Limb (tissue), 2 donors: ENCODE data around the gene HTR4.

ENCODE experiments used
- DNase-seq, 2 donors: peaks; one replicate each; pipeline ENCODE4 v3.0.0-alpha.2; 2016; ENCODE audit errors: extremely low spot score in 2 of 2

The HTR4 gene

DNA sequence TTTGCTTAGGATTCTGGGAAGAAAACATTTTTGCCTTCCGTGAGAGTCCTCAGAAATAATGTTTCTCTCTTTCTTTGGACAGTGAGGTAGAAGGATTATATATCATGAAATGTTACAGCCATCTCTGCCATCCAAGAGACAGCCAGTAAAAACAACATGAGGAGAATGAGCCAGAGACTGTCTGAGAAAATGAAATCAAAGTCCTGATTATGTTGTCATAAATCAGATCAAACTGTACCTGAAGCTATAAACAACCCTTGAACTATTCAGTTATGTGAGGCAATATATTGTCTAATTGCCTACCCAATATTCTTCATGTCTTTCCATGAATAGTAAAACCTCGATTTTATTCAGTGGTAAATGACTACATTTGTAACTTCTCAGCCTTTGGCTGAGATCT is 9.2 kb upstream of the HTR4 start:
- DNase-seq, result no peak

DNA sequence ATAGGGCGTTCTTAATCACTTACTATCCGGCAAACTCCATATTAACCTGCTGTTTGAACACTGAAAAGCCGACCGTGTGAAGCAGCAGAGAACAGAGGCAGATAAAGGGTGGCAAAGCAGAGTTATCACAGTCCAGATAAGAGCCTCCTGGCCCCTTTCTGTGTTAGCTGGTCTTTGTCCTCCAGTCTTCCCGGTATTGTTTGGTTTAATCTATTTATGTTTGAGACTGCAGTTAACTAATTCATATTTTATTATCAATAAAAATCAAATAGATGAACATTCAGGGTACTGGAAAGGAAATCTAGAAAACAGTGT is 6.0 kb upstream of the HTR4 start:
- no peak for DNase-seq

DNA sequence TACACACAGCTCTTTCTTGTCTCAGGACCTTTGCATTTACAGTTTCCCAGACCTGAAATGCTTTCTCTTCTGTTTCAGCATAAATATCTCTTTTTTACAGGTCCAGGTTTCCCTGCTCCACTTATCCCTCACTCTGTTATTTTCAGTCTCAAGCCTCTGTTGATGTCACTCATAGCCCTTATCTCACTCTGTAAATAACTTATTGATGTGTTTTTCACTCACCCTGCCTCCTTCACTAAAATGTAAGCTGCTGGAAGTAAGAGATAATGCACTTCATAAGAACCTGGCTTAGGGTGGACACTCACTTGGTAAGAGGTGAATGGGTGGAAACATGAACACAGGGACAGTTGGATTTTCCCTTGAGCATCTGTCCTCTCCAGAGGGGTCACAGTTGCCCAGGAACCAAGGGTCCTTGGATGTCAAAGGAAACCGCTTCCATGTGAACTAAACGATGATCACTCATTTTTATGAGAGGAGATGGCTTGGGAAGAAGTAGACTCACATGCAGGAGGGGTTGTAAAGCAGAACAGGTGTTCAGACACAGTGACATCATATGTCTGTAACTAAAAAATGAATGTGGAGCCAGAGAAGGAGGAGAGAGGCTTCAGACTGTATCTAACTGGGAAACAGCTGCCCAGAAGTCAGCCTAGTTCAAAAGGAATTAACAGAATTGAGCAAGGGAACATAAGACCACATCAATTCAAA is 5.5 kb upstream of the HTR4 start:
- peak in 1 of 2 donors; percentile 5 for DNase-seq

DNA sequence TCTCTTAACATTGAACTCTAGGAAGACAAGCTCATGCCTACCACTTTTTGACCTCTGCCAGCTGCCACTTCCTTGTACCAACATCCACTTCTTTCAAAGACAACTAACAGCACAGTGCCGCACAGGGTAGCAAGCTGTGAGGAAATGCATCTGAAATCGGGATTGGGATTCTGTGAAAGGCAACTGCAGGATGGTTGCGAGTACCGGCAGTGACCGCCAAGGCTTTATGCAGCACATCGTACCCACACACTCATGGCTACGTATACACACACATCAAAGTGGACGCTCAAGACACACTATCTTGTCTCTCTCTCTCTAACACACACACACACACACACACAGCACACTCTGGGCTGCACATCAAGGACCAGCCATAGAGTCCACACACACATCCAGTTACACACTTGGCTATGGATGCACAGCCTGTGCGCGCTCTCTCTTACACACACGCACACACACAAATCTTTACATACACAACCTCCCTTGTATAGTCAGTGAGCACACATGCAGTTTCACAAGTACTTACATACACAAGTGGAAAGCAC is 964 bp downstream of the HTR4 start:
- DNase-seq, result no peak

DNA sequence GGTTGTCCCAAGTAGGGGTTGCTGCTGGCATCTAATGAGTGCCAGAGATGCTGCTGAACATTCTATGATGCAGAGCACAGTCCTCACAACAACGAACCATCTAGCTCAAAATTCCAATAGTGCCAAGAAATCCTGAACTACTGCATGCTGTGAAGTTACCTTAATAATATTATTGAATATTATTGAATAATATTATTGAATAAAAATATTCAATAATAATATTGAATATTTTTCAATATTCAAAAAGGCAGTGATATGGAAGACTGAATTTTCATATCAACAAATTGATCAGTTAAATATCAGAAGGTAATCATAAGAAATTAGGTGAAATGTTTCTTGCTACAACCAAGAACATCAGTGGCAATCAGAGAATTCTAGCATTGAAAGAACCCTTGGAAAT is 2.8 kb downstream of the HTR4 start:
- DNase-seq, result no peak

DNA sequence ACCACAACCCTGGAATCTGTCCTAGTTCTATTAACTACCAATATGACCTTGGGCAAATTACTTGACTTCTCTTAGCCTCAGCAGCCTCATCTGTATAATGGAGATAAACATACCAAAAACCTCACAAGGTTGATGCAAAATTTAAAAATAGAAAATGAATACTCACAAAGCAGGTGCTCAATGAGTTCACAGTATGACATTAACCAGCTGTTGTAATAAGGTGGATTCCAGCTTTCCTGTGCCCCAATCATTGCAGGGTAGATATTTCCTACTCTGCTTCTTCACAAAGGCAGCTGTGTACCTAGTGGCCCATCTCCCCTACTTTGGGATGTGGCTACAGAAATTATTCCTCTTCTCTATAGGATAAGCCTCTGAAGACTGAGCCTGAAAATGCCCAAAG is 8.8 kb downstream of the HTR4 start:
- DNase-seq, result no peak

DNA sequence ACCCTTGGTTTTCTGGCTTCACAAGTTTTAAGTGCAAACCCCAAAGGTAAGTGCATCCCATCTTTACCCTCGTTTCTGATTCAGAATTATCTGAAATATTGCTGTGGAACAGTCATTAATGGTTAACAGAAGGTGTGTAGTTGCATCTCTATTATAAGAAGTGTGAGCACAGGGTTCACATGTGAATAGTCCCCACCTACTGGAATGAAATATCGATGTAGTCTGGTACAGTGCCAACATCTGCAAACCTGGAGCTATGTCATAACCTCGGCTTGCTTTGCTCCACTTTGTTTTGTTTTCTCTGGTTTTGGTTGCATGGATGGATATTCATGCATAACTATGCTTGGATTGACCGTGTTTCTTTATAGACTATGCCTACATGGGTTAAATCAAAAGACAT is 12.6 kb downstream of the HTR4 start:
- no peak for DNase-seq

DNA sequence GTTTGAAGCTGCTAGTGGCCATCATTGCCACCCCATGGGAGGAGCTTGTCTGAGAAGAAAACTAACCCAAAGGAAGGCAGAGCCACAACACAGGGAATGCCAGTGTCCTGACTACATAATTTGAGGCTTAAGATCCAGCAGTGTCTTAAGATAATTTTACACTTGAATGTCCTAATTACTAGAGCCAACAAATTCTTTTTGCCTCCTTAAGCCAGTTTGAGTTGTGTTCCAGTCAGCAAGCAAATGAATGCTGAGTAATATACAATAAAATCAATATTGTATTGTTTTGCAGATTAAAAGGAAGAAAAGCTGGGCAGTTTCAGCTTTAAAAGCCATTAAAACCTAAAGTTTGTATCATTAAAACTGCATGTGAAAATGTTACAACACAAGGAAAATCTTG is 13.9 kb downstream of the HTR4 start:
- no peak for DNase-seq

DNA sequence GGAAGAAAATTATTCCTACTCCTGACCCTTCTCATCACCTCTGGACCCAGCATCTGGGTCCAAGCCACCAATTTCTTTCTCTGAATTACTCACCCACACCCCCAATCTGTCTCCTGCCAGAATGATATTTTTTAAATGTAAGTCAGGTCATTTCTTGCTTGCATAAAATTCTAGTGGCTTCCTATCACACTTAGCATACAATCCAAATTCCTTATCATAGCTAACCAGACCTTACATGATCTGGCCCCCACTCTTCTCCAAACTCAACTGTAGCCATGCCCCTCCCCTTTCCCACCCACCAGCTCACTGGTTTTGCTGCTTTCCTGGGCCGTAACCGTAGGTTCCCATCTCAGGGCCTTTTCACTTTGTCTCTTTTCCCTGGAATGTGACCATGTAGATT is 15.2 kb downstream of the HTR4 start:
- no peak for DNase-seq

DNA sequence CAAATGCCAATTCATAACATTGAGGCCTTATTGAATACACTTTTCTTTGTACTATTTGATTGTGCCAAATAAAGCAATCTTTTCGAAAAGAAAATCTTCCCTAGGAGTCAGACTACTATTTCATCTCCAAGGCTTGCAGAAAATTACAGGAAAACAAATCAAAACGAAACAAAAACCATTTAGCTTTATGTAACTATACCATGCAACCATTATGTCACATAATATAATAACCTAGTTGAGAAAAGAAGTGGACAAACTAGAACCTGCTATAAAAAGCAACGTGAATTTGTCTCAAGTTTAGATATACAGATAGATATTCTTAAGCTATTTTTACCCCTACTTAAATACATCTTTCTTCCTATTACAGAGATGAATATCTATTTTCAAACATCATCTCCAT is 18.0 kb downstream of the HTR4 start:
- no peak for DNase-seq

DNA sequence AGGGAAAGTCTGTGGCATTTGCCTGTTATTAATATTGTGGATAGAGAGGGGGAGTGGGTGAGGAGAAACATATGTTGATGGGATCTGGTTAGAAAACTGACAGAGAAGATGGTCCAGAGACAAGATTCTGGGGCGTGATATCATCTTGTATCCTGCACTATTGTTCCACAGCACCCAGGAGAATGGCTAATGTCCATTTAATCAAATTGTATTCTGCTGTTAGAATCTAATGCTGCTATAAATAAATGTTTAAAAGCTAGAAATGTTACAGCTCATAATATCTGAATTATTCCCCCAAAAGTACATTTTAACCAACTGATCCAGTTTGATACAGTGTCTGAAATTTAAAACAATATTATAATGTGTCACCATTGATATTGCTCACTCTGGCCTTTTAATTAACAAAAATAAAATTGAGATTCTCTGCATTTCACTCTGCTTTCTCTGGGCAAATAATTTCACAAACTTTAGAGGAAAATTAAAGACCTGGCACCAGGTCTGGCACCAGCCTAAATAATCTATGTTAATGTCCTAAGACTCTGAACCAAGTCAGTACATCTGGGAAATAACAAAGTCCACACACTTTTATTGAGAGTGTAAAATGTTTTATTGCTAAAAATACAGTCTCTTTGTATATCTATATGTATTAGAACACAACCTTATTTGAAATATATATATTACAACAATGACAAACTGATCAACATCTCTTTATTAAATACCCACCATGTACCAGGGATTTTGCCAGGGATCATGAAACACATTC is 18.8 kb downstream of the HTR4 start:
- DNase-seq, result no peak

DNA sequence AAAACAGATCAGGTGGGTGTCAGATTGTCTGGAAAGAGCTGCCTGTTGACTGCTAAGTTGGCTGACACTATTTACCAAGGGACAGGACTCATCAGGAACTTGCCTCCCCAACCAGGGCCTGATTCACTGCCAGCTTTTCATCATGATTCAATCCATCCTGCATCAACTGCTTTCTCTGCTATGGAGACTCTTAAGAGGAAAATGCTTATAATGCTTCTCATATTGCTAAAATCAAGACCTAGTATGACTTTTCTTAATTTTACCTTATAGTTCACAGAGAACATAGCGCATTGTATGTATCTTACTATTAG is 21.3 kb downstream of the HTR4 start:
- DNase-seq, result no peak

DNA sequence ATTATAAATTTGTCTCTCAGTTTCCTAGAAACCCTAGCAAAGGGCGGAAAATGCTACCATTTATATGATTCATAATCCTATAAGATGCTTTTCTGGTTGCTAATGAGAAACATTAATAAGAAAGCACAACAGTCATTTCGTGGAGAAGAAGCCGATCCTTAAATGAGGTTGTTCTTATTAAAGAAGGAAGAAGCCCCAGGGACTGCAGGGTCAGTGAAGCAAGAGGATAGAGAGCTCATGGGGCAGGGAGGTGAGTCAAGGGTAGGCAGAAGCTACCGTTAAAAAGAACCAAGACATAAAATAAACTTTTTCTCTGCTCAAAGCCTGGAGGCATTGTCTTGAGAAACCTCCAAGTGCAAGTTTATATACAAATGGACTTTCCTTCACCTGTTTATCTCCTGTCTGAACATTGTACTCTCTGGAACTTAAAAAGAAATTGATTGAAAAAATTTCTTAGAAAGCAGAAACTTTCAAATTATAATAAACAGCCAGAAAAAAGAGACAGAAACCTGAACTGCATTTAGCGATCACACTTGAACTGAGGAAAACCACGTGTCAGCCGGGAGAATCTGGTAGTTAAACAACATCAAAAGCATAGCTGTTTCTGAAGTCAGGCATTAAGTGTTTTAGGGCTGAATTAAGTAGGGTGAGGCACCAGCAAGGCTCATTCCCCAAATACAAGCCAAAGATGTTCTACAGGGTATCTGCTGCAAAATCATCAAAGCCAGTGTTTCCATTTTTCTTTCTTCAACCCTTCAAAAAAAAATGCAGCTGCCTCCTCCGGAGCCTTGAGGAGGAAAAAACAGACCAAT is 21.9 kb downstream of the HTR4 start:
- DNase-seq, result no peak

DNA sequence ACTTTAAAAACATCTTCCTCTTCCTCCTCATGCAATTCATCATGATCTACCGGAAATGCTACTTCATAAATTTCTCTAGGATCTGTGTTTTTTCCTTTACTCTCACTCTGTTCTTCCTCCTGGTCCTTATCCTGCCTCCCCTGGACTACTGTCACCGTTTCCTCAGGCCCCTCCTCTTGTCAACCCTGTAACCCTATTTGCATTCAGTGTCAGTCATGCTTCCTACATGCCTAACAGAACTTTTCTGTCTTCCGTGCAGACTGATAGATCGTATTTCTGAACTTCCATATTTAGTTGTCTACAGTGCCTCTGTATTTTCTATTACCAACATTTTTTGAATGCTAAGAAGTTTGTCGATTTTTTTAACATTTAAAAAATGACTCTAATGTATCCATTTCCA is 27.3 kb downstream of the HTR4 start:
- no peak for DNase-seq

DNA sequence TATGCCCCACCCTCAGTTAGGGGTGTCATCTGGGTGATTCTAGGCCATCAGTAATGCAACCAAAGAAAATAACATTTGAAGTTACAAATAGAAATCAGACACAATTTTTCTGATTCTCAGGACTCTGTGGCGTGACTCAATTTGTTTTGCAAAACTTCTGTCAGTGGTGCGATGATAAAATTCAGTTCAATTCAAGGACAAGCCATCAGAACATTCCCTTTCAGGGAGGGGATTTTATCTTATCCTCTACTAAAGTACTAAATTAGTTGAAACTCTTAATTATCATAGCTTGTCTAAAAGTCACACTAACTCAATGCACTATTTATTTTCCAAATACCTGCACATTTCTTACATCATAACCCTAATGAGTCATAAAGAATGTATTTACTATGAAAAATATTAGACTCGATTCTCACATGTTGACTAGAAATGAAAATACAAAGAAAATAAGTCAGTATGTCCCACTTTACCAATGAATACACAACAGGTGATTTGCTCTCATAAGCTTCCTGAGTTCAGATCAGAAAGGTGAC is 28.2 kb downstream of the HTR4 start:
- no peak for DNase-seq

DNA sequence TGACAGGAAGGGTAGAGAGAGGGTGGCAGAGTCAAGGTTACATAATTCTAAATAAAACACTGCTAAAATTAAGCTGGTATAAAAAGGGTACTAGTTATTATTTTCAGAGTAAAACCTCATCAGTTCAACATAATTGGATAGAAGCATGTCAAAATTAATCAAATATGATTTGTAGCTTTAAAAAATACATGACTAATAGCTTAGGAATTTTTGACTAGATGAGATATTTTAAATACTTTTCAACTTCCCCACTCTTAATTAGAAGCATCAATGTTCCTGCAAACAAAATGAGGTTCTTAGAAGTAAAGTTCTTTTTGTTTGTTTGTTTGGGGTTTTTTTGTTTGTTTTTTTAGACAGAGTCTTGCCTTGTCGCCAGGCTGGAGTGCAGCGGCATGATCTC is 29.1 kb downstream of the HTR4 start:
- no peak for DNase-seq

DNA sequence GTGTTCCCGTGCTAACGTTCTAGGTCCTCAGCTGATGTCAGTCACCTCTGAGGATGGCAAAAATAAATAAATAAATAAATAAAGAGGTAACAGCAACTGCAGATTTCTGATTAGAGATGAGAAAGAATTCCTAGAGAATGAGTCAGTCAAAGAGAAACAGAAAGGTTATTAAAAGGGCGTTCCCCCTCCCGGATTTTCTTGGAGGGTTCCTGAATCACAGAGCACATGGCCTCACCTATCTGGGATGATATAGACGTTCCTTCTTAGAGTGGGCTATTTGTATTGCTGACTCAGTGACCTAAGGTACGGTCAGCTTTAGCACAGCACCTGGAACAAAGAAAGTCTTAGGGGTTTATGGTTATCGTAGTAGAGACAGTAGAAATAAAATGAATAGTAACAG is 30.6 kb downstream of the HTR4 start:
- no peak for DNase-seq

DNA sequence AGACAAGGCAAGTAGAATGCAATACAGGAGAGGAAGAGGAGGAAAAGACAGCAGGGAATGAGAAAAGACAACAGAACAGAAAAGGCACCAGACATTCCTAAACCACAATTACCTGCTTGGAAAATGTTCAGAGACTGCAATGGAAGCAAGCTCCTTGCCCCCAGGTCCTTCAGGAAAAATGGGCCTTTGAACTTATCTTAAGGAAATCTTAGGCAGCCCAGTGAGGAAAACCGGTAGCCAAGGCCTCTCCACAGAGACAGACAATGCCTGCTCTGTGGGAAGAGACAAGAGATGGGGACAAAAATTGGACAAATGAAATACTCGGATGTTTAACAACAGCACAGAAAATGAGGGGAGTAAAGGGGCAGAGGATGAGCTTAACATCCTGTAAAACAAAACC is 31.2 kb downstream of the HTR4 start:
- DNase-seq, result no peak

DNA sequence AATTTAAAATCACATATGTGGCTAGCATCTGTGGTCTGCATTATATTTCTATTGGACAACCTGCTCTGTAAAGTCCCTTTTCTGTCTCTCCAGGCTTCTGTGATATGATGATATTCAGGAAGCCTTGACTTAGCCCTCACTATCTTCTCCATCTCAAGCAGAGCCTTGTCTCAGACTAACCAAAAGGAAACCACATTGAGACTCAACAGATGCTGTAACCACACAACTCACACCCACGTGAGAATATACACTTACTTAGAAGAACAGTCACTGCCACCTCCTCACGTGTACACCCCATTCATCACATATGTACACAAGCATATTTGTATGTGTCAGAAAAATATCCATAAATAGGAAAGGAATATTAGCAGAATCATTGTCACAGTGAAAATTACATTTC is 33.6 kb downstream of the HTR4 start:
- DNase-seq, result no peak

DNA sequence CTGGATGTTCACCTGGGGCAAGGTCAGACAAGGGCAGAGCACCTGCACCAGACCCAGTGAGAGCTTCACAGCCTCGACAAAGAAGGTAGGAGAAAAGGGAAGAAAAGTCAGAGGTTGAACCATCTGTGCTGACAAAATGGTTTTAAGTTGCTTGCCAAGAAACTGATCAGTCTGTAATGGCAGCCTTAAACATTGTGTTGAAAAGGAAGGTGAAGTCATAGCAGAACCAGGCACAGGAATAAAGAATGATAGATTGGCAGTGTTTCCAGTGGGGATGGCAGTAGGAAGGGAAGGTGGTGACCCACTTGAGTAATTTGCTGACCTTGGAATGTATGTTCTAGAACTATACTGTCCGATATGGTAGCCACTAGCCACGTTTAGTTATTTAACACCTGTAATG is 34.2 kb downstream of the HTR4 start:
- DNase-seq, result no peak

DNA sequence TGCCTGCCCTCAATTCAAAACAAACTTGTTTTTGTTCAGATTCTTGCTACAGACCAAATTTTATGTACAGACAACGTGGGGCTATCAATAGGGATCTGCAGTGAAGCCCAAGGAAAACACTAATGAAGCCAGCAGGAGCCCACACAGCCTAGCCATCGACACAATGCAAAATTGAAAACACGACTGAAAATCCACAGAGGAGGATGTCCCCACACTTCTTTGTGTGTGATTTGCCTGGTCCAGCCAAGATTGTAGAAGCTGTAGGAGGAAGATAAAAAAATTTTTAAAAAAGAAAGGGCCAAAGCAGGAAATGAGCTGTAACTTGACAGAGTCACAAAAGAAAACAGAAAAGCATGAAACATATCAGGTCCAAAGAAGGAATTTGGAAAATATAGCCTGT is 34.8 kb downstream of the HTR4 start:
- DNase-seq, result no peak

DNA sequence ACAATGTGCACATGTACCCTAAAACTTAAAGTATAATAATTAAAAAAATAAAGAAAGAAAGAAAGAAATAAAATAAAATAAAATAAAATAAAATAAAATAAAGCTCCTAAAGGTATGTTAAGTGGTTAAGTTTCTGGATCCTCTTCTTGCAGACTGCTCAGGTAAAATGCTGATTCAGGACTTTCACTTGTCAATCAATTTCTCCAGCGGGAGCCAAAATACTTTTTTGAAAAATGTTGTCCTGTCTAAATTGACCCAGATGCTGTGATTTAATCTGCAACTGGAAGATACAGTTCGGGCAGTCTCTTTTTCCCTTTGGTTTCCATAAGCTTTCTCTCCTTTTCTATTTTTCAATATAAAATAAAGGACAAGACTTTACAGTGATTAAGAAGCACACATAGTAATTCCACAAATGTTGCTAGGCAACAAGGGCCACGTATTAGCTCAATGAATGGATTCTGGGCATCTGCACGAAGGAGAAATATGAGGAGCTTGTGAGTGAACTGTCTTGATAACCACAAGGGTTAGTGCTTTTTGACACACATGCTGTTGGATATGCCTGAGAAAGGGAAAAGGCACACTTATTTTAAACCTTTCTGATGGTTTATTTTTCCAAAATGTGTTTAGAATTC is 38.6 kb downstream of the HTR4 start:
- no peak for DNase-seq
